Stomach (tissue), 9 donors: ENCODE measurements around the gene IL24. TPM values are rescaled to one million over a fixed set of nuclear protein-coding genes. Genes with fewer than 3 reads are reported as not detected.

Source experiments
- DNase-seq, 2 donors: peaks; one replicate each; pipeline versions ENCODE4 v3.0.0 to v3.0.0-alpha.2; 2013 to 2019
- H3K27ac ChIP-seq, 5 donors: fragments of 200-600 bp in 4 of 5; sonication (generic) in 4 of 5; one replicate each; pipeline ENCODE4 v1.5.1; 2013 to 2019; ENCODE audit warnings: mild to moderate bottlenecking in 1 of 5, moderate library complexity in 1 of 5
- H3K27me3 ChIP-seq, 3 donors: fragments of 200-600 bp; sonication (generic); one replicate each; pipeline ENCODE4 v1.5.1; 2017 to 2019; ENCODE audit warnings: mixed run types in 1 of 3
- H3K36me3 ChIP-seq, 4 donors: fragments of 200-600 bp; sonication (generic); 1 replicate in 3 of 4; 2 replicates in 1 of 4; pipeline ENCODE4 v1.5.1; 2016 to 2019
- H3K4me1 ChIP-seq, 4 donors: fragments of 200-600 bp; sonication (generic); one replicate each; pipeline ENCODE4 v1.5.1; 2016 to 2019
- H3K4me3 ChIP-seq, 4 donors: fragments of 200-600 bp; sonication (generic) in 3 of 4; one replicate each; pipeline ENCODE4 v1.5.1; 2016 to 2019; ENCODE audit warnings: mild to moderate bottlenecking in 1 of 4
- H3K9me3 ChIP-seq, 4 donors: fragments of 200-600 bp; sonication (generic); one replicate each; pipeline ENCODE4 v1.5.1; 2016 to 2019
- CTCF ChIP-seq, 7 experiments: fragments of 450-650 bp in 4 of 7; fragments of 200-600 bp in 3 of 7; sonication (generic) in 3 of 7; IDR thresholded peaks; one replicate each; pipeline ENCODE4 v1.5.1; 2016 to 2019; ENCODE audit warnings: antibody characterized with exemption in 7 of 7, control low read depth in 2 of 7, mild to moderate bottlenecking in 1 of 7
- EP300 ChIP-seq: sonication (generic); formaldehyde crosslinking; IDR thresholded peaks from one replicate; pipeline ENCODE4 v1.6.1; 2017; ENCODE audit warnings: antibody characterized with exemption
- POLR2A ChIP-seq, 4 donors: fragments of 450-650 bp; IDR thresholded peaks; one replicate each; pipeline ENCODE4 v1.6.1; 2016; ENCODE audit warnings: antibody characterized with exemption in 4 of 4, control low read depth in 2 of 4, mild to moderate bottlenecking in 1 of 4, moderate library complexity in 1 of 4
- POLR2AphosphoS5 ChIP-seq, 3 donors: sonication (generic); formaldehyde crosslinking; IDR thresholded peaks; one replicate each; pipeline ENCODE4 v1.6.1; 2016; ENCODE audit warnings: antibody characterized with exemption in 3 of 3
- WGBS, 5 donors: extraction: QIAGEN DNeasy Blood & Tissue Kit in 3 of 5; methylation state at CpG; one replicate each; pipeline versions ENCODE4 v1.1.5 to v1.1.7; 2013 to 2018; 5-methylcytosine and 5-hydroxymethylcytosine counted together
- intact Hi-C: fragments of 100-400 bp; cut with DNase I; formaldehyde crosslinking; loops from one replicate; pipeline ENCODE4 v1.15.1; 2023; ENCODE audit warnings: low total_unique reads
- polyA plus RNA-seq, 3 donors: library from polyadenylated mRNA; stranded (reverse); fragments of 200-250 nt; gene quantifications; one replicate each; pipeline ENCODE4 v1.2.3, GENCODE V29; 2013
- total RNA-seq, 5 donors: library from RNA; depleted of rRNA; stranded (reverse); fragments of >200 nt; gene quantifications; one replicate each; pipeline versions ENCODE4 v1.1.0 to v1.2.3, GENCODE V29; 2014 to 2016
- donor health status: healthy with polysubstance abuse.
- donor health status: Bipolar disorder and iron deficiency.
- donor health status: healthy.

Gene IL24
- total and polyA plus RNA-seq, 8 donors, result 1.00 TPM; not detected in 7

GRCh38 chr1:206913766-206914537, 16.7 kb downstream of the IL24 start:
- Histone ChIP-seq H3K4me3 (no peak overlapping the region), H3K27me3 (peaks cover 0 to 26% (median 10%) of the 10 kb centered on the region in 3 donors), H3K4me1 (peaks cover 11 to 33% (median 17%) of the 10 kb centered on the region in 4 donors), H3K36me3 (no peaks in the 10 kb centered on the region), H3K9me3 (no peaks in the 10 kb centered on the region), H3K27ac (no peak overlapping the region)
- intact Hi-C loops, result loop anchor here (10.0 kb wide), 1 partner anchor 279 kb away; the partner anchor contains the start of gene DYRK3
- no peak for DNase-seq
- 80 to 91% (median 87%) methylated on average over 12 of the region's 12 CpGs for WGBS, 5 donors
- TF ChIP-seq POLR2AphosphoS5 (IDR thresholded peaks at IDR 0.05) (no peak), CTCF (IDR thresholded peaks at IDR 0.05) (no peak), POLR2A (IDR thresholded peaks at IDR 0.05) (no peak), EP300 (no peak)

- Histone ChIP-seq H3K27me3 (peaks cover 0 to 14% (median 0%) of the 10 kb centered on the region in 3 donors), H3K27ac (no peak overlapping the region), H3K4me3 (no peak overlapping the region), H3K36me3 (no peaks in the 10 kb centered on the region), H3K4me1 (peaks cover 0 to 20% (median 5%) of the 10 kb centered on the region in 4 donors), H3K9me3 (no peaks in the 10 kb centered on the region)
- TF ChIP-seq EP300, result no peak
- TF ChIP-seq POLR2A (IDR thresholded peaks at IDR 0.05), result no peak
- no peak for TF ChIP-seq CTCF (IDR thresholded peaks at IDR 0.05)
- DNase-seq, result no peak
- 84 to 93% (median 88%) methylated on average over 15 of the region's 15 CpGs for WGBS, 5 donors
- intact Hi-C loops, result loop anchor here (10.0 kb wide), 1 partner anchor 280 kb away; the partner anchor contains the start of gene DYRK3
Observed at GRCh38 chr1:206915030-206915735, 17.9 kb downstream of the IL24 start.

GRCh38 chr1:206916000-206916709, 18.9 kb downstream of the IL24 start:
- no peaks in the 10 kb centered on the region for H3K36me3 ChIP-seq
- H3K4me1 ChIP-seq, result peaks cover 0 to 11% (median 4%) of the 10 kb centered on the region in 4 donors
- WGBS, 5 donors, result 71 to 85% (median 79%) methylated on average over 8 of the region's 8 CpGs
- H3K4me3 ChIP-seq, result no peak overlapping the region
- intact Hi-C loops, result loop anchor here (10.0 kb wide), 1 partner anchor 281 kb away; the partner anchor contains the start of gene DYRK3
- no peak overlapping the region for H3K27ac ChIP-seq
- DNase-seq, result no peak
- H3K27me3 ChIP-seq, result peaks cover 0 to 13% (median 0%) of the 10 kb centered on the region in 3 donors
- TF ChIP-seq POLR2AphosphoS5 (IDR thresholded peaks at IDR 0.05) (no peak), EP300 (no peak), POLR2A (IDR thresholded peaks at IDR 0.05) (no peak), CTCF (IDR thresholded peaks at IDR 0.05) (no peak)
- H3K9me3 ChIP-seq, result no peaks in the 10 kb centered on the region

GRCh38 chr1:206918076-206918475, 20.8 kb downstream of the IL24 start:
- Histone ChIP-seq H3K9me3 (no peaks in the 10 kb centered on the region), H3K4me1 (peaks cover 5 to 15% (median 8%) of the 10 kb centered on the region in 4 donors), H3K4me3 (no peak overlapping the region), H3K36me3 (no peaks in the 10 kb centered on the region), H3K27ac (no peak overlapping the region), H3K27me3 (peaks cover 0 to 7% (median 0%) of the 10 kb centered on the region in 3 donors)
- TF ChIP-seq POLR2A (IDR thresholded peaks at IDR 0.05) (no peak), EP300 (no peak), CTCF (IDR thresholded peaks at IDR 0.05) (no peak), POLR2AphosphoS5 (IDR thresholded peaks at IDR 0.05) (no peak)
- no peak for DNase-seq
- WGBS, 5 donors, result 77 to 85% (median 82%) methylated on average over 3 of the region's 3 CpGs
- intact Hi-C loops, result loop anchor here (10.0 kb wide), 1 partner anchor 283 kb away; the partner anchor contains the start of gene DYRK3
